Tibial nerve (tissue), 3 donors: ENCODE measurements around the gene OR10V1.
"Not testable (repeated sequence)": the region's sequence is repeated elsewhere in the genome, so short reads cannot be mapped to it uniquely, and the experiment has no call there.

ENCODE experiments used
- CTCF ChIP-seq, 5 experiments: fragments of 200-600 bp in 3 of 5; fragments of 450-650 bp in 2 of 5; sonication (generic) in 3 of 5; IDR thresholded peaks; one replicate each; pipeline ENCODE4 v1.5.1; 2016 to 2019; ENCODE audit warnings: antibody characterized with exemption in 5 of 5, mild to moderate bottlenecking in 3 of 5, moderate library complexity in 2 of 5
- POLR2A ChIP-seq, 2 donors: fragments of 450-650 bp; IDR thresholded peaks; one replicate each; pipeline ENCODE4 v1.6.1; 2017; ENCODE audit warnings: antibody characterized with exemption in 2 of 2, mild to moderate bottlenecking in 2 of 2, moderate library complexity in 2 of 2

DNA sequence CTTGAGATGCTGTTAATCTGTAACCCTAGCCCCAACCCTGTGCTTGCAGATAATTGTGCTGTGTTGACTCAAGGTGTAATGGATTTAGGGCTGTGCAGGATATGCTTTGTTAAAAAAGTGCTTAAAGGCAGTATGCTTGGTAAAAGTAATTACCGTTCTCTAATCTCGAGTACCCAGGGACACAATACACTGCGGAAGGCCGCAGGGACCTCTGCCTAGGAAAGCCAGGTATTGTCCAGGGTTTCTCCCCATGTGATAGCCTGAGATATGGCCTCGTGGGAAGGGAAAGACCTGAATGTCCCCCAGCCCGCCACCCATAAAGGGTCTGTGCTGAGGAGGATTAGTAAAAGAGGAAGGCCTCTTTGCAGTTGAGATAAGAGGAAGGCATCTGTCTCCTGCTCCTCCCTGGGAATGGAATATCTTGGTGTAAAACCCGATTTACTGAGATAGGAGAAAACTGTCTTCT lies 32.4 kb downstream of the OR10V1 start:
- TF ChIP-seq CTCF, POLR2A (IDR thresholded peaks at IDR 0.05): not testable (repeated sequence)
